K562 (cell line): ENCODE results near the gene OSBPL10. TPM values are rescaled to one million over a fixed set of nuclear protein-coding genes. Genes with fewer than 3 reads are reported as not detected.

Experiments used
- ATAC-seq: fragments of 200-7000 bp; cut with Tn5 transposase; 3 replicates; pipeline ENCODE4 v1.9.1; 2020; ENCODE audit warnings: moderate library complexity
- BruUV-seq: library from RNA; stranded (reverse); fragments of 400-500 nt; replicated peaks from 2 replicates; lab custom pipeline; 2021; lab: Mats Ljungman, UMichigan
- CTCF ChIA-PET: fragments of 300-600 bp; formaldehyde crosslinking; extraction: SDS; loops from one replicate; lab custom pipeline; 2021; ENCODE audit warnings: low intra/inter-chr PET ratio; lab: Yijun Ruan, JAX
- POLR2A ChIA-PET: fragments of 300-600, 350-650 bp; sonication (Branson Sonifier 250); formaldehyde crosslinking; extraction: SDS; loops from one replicate; lab custom pipeline; 2021; ENCODE audit warnings: antibody characterized with exemption, inconsistent platforms; lab: Yijun Ruan, JAX
- DNase-seq, 4 experiments: peaks; one replicate each; pipeline versions ENCODE4 v3.0.0 to v3.0.0-alpha.2; 2011 to 2018; ENCODE audit warnings: low spot score in 3 of 4, mixed read lengths in 3 of 4; ENCODE audit errors: extremely low read depth in 1 of 4
- FAIRE-seq: peaks from 2 replicates; lab custom pipeline; 2011; peaks lifted over from hg19 to GRCh38; lab: Jason Lieb, UNC
- H2AFZ ChIP-seq: 2 replicates; pipeline ENCODE4 v1.6.0; 2011; ENCODE audit warnings: low read depth, low read length, control low read depth, inconsistent platforms
- H3K27ac ChIP-seq: fragments of 200-600 bp; 3 replicates; pipeline ENCODE4 v1.8.0; 2011; ENCODE audit warnings: low read depth, mild to moderate bottlenecking, control low read depth, inconsistent platforms, low read length, moderate library complexity, mixed read lengths; ENCODE audit errors: extremely low read depth
- H3K27me3 ChIP-seq, 2 experiments: fragments of 300-600 bp in 1 of 2; 2 replicates in 1 of 2; 3 replicates in 1 of 2; pipeline versions ENCODE4 v1.6.0 to v1.8.0; 2011; ENCODE audit warnings: inconsistent platforms in 2 of 2, low read length in 2 of 2, mild to moderate bottlenecking in 1 of 2, mixed read lengths in 1 of 2, moderate library complexity in 1 of 2; ENCODE audit not compliant: control insufficient read depth in 2 of 2, insufficient read depth in 2 of 2
- H3K36me3 ChIP-seq: fragments of 300-600 bp; 3 replicates; pipeline ENCODE4 v1.8.0; 2011; ENCODE audit warnings: mild to moderate bottlenecking, low read length, inconsistent platforms; ENCODE audit not compliant: control insufficient read depth, insufficient read depth
- H3K4me1 ChIP-seq, 2 experiments: fragments of 200-600 bp in 1 of 2; replicated peaks in 1 of 2; 2 replicates in 1 of 2; 3 replicates in 1 of 2; pipeline versions ENCODE4 v1.5.1 to v1.8.0; 2011; ENCODE audit warnings: inconsistent platforms in 2 of 2, low read length in 2 of 2, mild to moderate bottlenecking in 1 of 2, mixed read lengths in 1 of 2, moderate library complexity in 1 of 2; ENCODE audit not compliant: control insufficient read depth in 2 of 2, insufficient read depth in 2 of 2
- H3K4me2 ChIP-seq: 2 replicates; pipeline ENCODE4 v1.6.1; 2011; ENCODE audit warnings: low read length, control low read depth, inconsistent platforms, mixed read lengths; ENCODE audit not compliant: insufficient read depth
- H3K4me3 ChIP-seq: fragments of 200-600 bp; sonication (generic), shearing (Covaris generic); 2 replicates; pipeline ENCODE4 v1.5.1; 2016; ENCODE audit warnings: control low read depth, inconsistent platforms
- H3K79me2 ChIP-seq: fragments of 200-600 bp; 3 replicates; pipeline ENCODE4 v1.8.0; 2011; ENCODE audit warnings: low read length, inconsistent platforms; ENCODE audit not compliant: control insufficient read depth, insufficient read depth
- H3K9ac ChIP-seq, 2 experiments: 2 replicates each; pipeline versions ENCODE4 v1.6.0 to v1.6.1; 2011; ENCODE audit warnings: low read depth in 2 of 2, low read length in 2 of 2, control low read depth in 1 of 2, inconsistent platforms in 1 of 2, mild to moderate bottlenecking in 1 of 2, mixed read lengths in 1 of 2; ENCODE audit not compliant: insufficient read depth in 1 of 2
- H3K9me1 ChIP-seq: one replicate; pipeline ENCODE4 v1.6.0; 2011; ENCODE audit warnings: inconsistent platforms, mild to moderate bottlenecking, low read length, moderate library complexity; ENCODE audit not compliant: control insufficient read depth, insufficient read depth
- H3K9me3 ChIP-seq: replicated peaks from 2 replicates; pipeline ENCODE4 v1.5.1; 2011; ENCODE audit warnings: low read depth, low read length, inconsistent platforms; ENCODE audit not compliant: control insufficient read depth, insufficient read depth
- H4K20me1 ChIP-seq: replicated peaks from 2 replicates; pipeline ENCODE4 v1.6.1; 2011; ENCODE audit warnings: low read length, inconsistent platforms, mixed read lengths; ENCODE audit not compliant: control insufficient read depth, insufficient read depth
- ELF2 ChIP-seq: fragments of 250-450 bp; sonication (Bioruptor Pico); IDR thresholded peaks from 2 replicates; pipeline ENCODE4 v1.5.0; 2021; ENCODE audit warnings: mild to moderate bottlenecking
- GATA2 ChIP-seq: sonication (generic); formaldehyde crosslinking; IDR thresholded peaks from 2 replicates; pipeline ENCODE4 v1.4.0; 2020; ENCODE audit warnings: mild to moderate bottlenecking, missing genetic modification reagents
- KDM2B ChIP-seq: fragments of 250-450 bp; sonication (Bioruptor Pico); IDR thresholded peaks from 2 replicates; pipeline ENCODE4 v1.8.0; 2021; ENCODE audit warnings: mild to moderate bottlenecking, moderate library complexity
- PCBP2 ChIP-seq: fragments of 200-400 bp; formaldehyde crosslinking; IDR thresholded peaks from 2 replicates; pipeline ENCODE4 v1.6.1; 2018; ENCODE audit warnings: low read length, low read depth, mild to moderate bottlenecking, moderate library complexity; ENCODE audit not compliant: poor library complexity, severe bottlenecking
- POLR2A ChIP-seq: fragments of 450-650 bp; conservative IDR thresholded peaks from 2 replicates; pipeline ENCODE4 v1.6.1; 2016
- POU5F1 ChIP-seq: fragments of 150-350 bp; IDR thresholded peaks from 2 replicates; pipeline ENCODE4 v1.6.1; 2014; ENCODE audit warnings: borderline replicate concordance, low read length, low read depth, mild to moderate bottlenecking; ENCODE audit not compliant: partially characterized antibody
- ZNF124 ChIP-seq: sonication (generic); formaldehyde crosslinking; IDR thresholded peaks from 2 replicates; pipeline ENCODE4 v1.8.1; 2022; ENCODE audit warnings: missing genetic modification reagents
- ZNF584 ChIP-seq: fragments of 200-800 bp; sonication (Bioruptor generic); IDR thresholded peaks from 2 replicates; pipeline ENCODE4 v1.6.1; 2016; ENCODE audit warnings: low read depth, mild to moderate bottlenecking, missing genetic modification characterization, missing compliant biosample characterization
- ZNF695 ChIP-seq: fragments of 450-650 bp; formaldehyde crosslinking; IDR thresholded peaks from 2 replicates; pipeline ENCODE4 v1.4.0; 2020; ENCODE audit warnings: mild to moderate bottlenecking, moderate library complexity
- ZNF830 ChIP-seq: fragments of 250-450 bp; sonication (Bioruptor Pico); IDR thresholded peaks from 2 replicates; pipeline ENCODE4 v1.5.0; 2021; ENCODE audit warnings: mild to moderate bottlenecking
- WGBS: fragments of 100-300 bp; shearing (Covaris generic); methylation state at CpG from one replicate; pipeline ENCODE4 v1.1.6; 2016; ENCODE audit warnings: low coverage, mixed read lengths; ENCODE audit not compliant: insufficient coverage; ENCODE audit errors: missing lambda C conversion rate; 5-methylcytosine and 5-hydroxymethylcytosine counted together
- in situ Hi-C: fragments of 300-500 bp; cut with MboI; formaldehyde crosslinking; loops from 4 replicates; pipeline ENCODE4 v1.15.0; 2018; ENCODE audit warnings: inconsistent platforms, mixed read lengths
- intact Hi-C: fragments of 100-400 bp; cut with micrococcal nuclease; formaldehyde crosslinking; loops from 2 replicates; pipeline ENCODE4 v1.14.2; 2022
- polyA plus RNA-seq, 8 experiments: library from polyadenylated mRNA; depleted of rRNA in 4 of 8; stranded (reverse) in 5 of 8; unstranded in 3 of 8; fragments of >200 nt; fragmentation: Nextera tagmentation in 2 of 8; fragmentation: Illumina TruSeq in 1 of 8; extraction: Ambion mirVana in 2 of 8; extraction: Trizol in 1 of 8; gene quantifications; 2 replicates each; pipeline versions ENCODE4 v1.2.1 to v1.2.3, GENCODE V29; 2011 to 2014; ENCODE audit warnings: inconsistent platforms in 1 of 8, missing spikeins in 1 of 8
- total RNA-seq, 7 experiments: library from RNA; depleted of rRNA in 6 of 7; stranded (reverse); fragments of >200 nt in 6 of 7; fragmentation: Illumina TruSeq in 2 of 7; extraction: Trizol in 2 of 7; gene quantifications; 2 replicates each; pipeline versions ENCODE4 v1.2.1 to v1.2.3, GENCODE V29; 2011 to 2021; ENCODE audit warnings: low replicate concordance in 1 of 7
- TF ChIP-seq, protein P1 (sequence below): fragments of 450-650 bp; formaldehyde crosslinking; conservative IDR thresholded peaks from 2 replicates; pipeline ENCODE4 v1.4.0; 2022; ENCODE audit warnings: mild to moderate bottlenecking, missing genetic modification characterization

The OSBPL10 gene
- total and polyA plus RNA-seq, 9 of the 15 experiments (the other 6 are each of a cell fraction or from before 2014, with no cell fraction given): 0.03 to 0.19 (median 0.14) TPM; not detected in 2

DNA sequence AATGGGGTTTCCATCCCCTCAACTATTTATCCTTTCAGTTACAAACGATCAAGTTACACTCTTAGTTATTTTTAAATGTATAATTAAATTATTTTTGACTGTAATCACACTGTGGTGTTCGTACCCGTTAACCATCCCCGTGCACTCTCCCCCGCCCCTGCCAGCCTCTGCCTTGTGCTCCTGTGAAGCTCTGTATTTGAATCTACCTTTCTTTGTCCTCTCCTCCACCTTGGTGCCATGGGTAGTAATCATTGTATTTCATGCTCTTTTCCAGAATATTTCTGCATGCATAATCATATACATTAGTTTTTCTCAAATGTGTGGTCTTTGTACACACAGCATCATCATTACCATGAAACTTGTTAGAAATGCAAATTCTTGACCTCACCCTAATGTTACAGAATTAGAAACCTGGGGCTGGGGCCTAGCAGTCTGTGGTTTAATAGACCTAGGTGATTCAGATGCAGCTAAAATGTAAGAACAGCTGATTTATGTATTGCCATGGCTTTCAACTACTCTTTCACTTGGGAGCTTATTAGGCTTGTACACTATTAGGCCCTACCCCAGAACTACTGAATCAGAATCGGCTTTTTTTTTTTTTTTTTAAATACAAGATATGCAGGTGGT, 356.9 kb downstream of the OSBPL10 start:
- no peaks in the 10 kb centered on the region for H4K20me1 ChIP-seq
- TF ChIP-seq, protein P1, sequence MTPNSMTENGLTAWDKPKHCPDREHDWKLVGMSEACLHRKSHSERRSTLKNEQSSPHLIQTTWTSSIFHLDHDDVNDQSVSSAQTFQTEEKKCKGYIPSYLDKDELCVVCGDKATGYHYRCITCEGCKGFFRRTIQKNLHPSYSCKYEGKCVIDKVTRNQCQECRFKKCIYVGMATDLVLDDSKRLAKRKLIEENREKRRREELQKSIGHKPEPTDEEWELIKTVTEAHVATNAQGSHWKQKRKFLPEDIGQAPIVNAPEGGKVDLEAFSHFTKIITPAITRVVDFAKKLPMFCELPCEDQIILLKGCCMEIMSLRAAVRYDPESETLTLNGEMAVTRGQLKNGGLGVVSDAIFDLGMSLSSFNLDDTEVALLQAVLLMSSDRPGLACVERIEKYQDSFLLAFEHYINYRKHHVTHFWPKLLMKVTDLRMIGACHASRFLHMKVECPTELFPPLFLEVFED (CRISPR knock-in tag): no peak
- TF ChIP-seq ZNF695: no peak
- TF ChIP-seq GATA2 (CRISPR knock-in tag): no peak
- TF ChIP-seq POLR2A: no peak
- TF ChIP-seq PCBP2: no peak
- TF ChIP-seq KDM2B (CRISPR knock-in tag): no peak
- no peak for TF ChIP-seq ZNF124 (CRISPR knock-in tag)
- no peak for TF ChIP-seq ELF2 (CRISPR knock-in tag)
- TF ChIP-seq POU5F1: no peak
- no peak for TF ChIP-seq ZNF830 (CRISPR knock-in tag)
- TF ChIP-seq ZNF584: no peak
- H3K4me1 ChIP-seq: no peaks in the 10 kb centered on the region
- intact Hi-C loops: no loop called here
- FAIRE-seq (no peak), DNase-seq (no peak), ATAC-seq (no peak)
- H2AFZ ChIP-seq: no peak overlapping the region
- in situ Hi-C loops: no loop called here
- H3K4me3 ChIP-seq: no peak overlapping the region
- H3K27me3 ChIP-seq: no peaks in the 10 kb centered on the region
- CTCF ChIA-PET: no interaction called here
- POLR2A ChIA-PET: interaction anchor here (0.8 to 1.1 kb wide), 3 partner anchors 12 to 26 kb away, joined by 3 to 5 read pairs (median 3); no protein-coding TSS in a partner anchor
- no peaks in the 10 kb centered on the region for H3K9me1 ChIP-seq
- no peak overlapping the region for H3K4me2 ChIP-seq
- no TSS peak for BruUV-seq
- peaks cover 84% of the 10 kb centered on the region; the same call in 2 of the 3 replicates for H3K36me3 ChIP-seq
- H3K9ac ChIP-seq: no peak overlapping the region
- no peaks in the 10 kb centered on the region for H3K9me3 ChIP-seq
- H3K27ac ChIP-seq: no peak overlapping the region
- 95% methylated on average over 6 of the region's 6 CpGs for WGBS
- no peaks in the 10 kb centered on the region for H3K79me2 ChIP-seq
